ENCODE data around the gene ANKRD13B. TPM values are rescaled to one million over a fixed set of nuclear protein-coding genes. Genes with fewer than 3 reads are reported as not detected.
A peak's percentile ranks its signal among the peaks of the same experiment; 100 is the strongest.

Gene ANKRD13B
- total and polyA plus RNA-seq, 2 of the 13 experiments (the other 11 are each of a cell fraction or from before 2014, with no cell fraction given): 1.7 to 1.8 TPM

DNA sequence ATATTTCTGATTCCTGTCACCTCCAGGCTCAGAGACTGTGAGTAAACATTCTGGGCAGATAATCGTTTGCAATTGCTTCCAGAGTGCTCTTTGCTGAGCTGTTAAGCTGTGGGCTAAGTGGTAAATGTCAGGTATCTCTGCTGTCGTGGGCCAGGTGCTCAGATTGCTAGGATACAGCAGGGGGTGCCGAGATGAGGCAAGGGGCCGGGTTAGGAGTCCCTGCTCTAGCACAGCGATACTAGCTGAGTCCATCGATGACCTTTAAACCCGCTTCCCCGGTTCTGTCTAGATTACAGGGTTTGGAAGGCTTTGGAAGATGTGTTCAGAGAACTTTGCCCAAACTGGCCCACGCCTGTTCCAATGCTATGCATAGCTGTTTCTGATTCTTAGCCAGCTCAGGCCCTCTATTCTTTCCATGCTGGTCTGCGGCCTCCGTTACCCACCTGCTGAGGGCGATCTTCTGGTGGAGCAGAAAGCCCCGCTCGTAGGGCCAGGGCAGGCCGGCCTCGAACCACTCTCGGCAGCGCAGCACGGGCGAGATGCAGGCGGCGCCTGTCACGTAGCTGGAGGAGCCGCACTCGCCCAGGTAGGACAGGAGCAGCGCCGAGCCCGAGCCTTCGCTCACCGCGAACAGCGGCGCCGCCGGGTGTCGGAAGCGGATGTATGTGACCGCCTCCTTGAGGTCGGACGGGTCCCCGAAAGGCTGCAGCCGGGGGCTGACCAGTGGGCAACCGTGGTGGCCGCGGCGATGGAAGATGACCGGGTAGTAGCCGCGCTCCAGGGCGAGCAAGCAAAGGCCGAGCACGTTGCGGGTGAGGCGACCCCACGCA lies 27.1 kb upstream of the ANKRD13B start (continued):
- TF ChIP-seq, protein P1, sequence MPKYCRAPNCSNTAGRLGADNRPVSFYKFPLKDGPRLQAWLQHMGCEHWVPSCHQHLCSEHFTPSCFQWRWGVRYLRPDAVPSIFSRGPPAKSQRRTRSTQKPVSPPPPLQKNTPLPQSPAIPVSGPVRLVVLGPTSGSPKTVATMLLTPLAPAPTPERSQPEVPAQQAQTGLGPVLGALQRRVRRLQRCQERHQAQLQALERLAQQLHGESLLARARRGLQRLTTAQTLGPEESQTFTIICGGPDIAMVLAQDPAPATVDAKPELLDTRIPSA (CRISPR knock-in tag; IDR thresholded peaks at IDR 0.05; ENCODE audit: borderline replicate concordance): 0 out of 2 replicates have a peak, but pooled peaks have one; percentile 43
- peak; percentile 71 for TF ChIP-seq PHF8 (CRISPR knock-in tag; IDR thresholded peaks at IDR 0.05)
- no peak for TF ChIP-seq KDM3A (CRISPR knock-in tag; IDR thresholded peaks at IDR 0.05; ENCODE audit: low read depth)
- no peak for TF ChIP-seq NFIB (CRISPR knock-in tag; IDR thresholded peaks at IDR 0.05; ENCODE audit: borderline replicate concordance)
- TF ChIP-seq ZBTB37 (CRISPR knock-in tag; IDR thresholded peaks at IDR 0.05): no peak
- no peak for TF ChIP-seq ZNF652 (CRISPR knock-in tag; IDR thresholded peaks at IDR 0.05; ENCODE audit: borderline replicate concordance, low read depth)
- TF ChIP-seq POLR2AphosphoS2 (IDR thresholded peaks at IDR 0.05; ENCODE audit: low read depth, low read length): no peak
- TF ChIP-seq RFX3 (CRISPR knock-in tag; IDR thresholded peaks at IDR 0.05): no peak
- no peak for TF ChIP-seq HHEX (CRISPR knock-in tag; IDR thresholded peaks at IDR 0.05)
- no peak for TF ChIP-seq SOX5 (CRISPR knock-in tag; IDR thresholded peaks at IDR 0.05; ENCODE audit: borderline replicate concordance)
- no peak for TF ChIP-seq ZBTB49 (CRISPR knock-in tag; IDR thresholded peaks at IDR 0.05; ENCODE audit: borderline replicate concordance)
- no peak for TF ChIP-seq ZNF816 (CRISPR knock-in tag; IDR thresholded peaks at IDR 0.05; ENCODE audit: borderline replicate concordance)
- TF ChIP-seq, protein P2, sequence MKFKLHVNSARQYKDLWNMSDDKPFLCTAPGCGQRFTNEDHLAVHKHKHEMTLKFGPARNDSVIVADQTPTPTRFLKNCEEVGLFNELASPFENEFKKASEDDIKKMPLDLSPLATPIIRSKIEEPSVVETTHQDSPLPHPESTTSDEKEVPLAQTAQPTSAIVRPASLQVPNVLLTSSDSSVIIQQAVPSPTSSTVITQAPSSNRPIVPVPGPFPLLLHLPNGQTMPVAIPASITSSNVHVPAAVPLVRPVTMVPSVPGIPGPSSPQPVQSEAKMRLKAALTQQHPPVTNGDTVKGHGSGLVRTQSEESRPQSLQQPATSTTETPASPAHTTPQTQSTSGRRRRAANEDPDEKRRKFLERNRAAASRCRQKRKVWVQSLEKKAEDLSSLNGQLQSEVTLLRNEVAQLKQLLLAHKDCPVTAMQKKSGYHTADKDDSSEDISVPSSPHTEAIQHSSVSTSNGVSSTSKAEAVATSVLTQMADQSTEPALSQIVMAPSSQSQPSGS (CRISPR knock-in tag; IDR thresholded peaks at IDR 0.05): no peak
- TF ChIP-seq MLLT10 (CRISPR knock-in tag; IDR thresholded peaks at IDR 0.05): no peak
- TF ChIP-seq MTF1 (CRISPR knock-in tag; IDR thresholded peaks at IDR 0.05): no peak
- peak; percentile 58; the same call in 1 of the 2 replicates for TF ChIP-seq ARNT2 (CRISPR knock-in tag; IDR thresholded peaks at IDR 0.05; ENCODE audit: low read depth)
- TF ChIP-seq ZBTB7A (CRISPR knock-in tag; IDR thresholded peaks at IDR 0.05): no peak
- TF ChIP-seq TEAD2 (CRISPR knock-in tag; IDR thresholded peaks at IDR 0.05): no peak
- TF ChIP-seq ZNF678 (CRISPR knock-in tag; IDR thresholded peaks at IDR 0.05): no peak; the same call in 1 of the 2 replicates
- no peak; the same call in 1 of the 2 replicates for TF ChIP-seq ZNF746 (CRISPR knock-in tag; IDR thresholded peaks at IDR 0.05)
- no peak for TF ChIP-seq ZNF260 (CRISPR knock-in tag; IDR thresholded peaks at IDR 0.05; ENCODE audit: borderline replicate concordance, low read depth)
- TF ChIP-seq ZNF790 (CRISPR knock-in tag; IDR thresholded peaks at IDR 0.05; ENCODE audit: borderline replicate concordance): peak; percentile 83; the same call in 1 of the 2 replicates
- TF ChIP-seq ZNF264 (CRISPR knock-in tag; IDR thresholded peaks at IDR 0.05): 0 out of 2 replicates have a peak, but pooled peaks have one; percentile 24
- no peak for TF ChIP-seq ZBTB3 (CRISPR knock-in tag; IDR thresholded peaks at IDR 0.05; ENCODE audit: borderline replicate concordance, low read depth)
- TF ChIP-seq DR1 (CRISPR knock-in tag; IDR thresholded peaks at IDR 0.05): peak; percentile 42; the same call in 1 of the 2 replicates
- peak; percentile 57; the same call in 1 of the 2 replicates for TF ChIP-seq ZNF138 (CRISPR knock-in tag; IDR thresholded peaks at IDR 0.05; ENCODE audit: low read depth)

All from HepG2 (cell line).